Upper lobe of left lung (tissue), 4 donors: ENCODE data around the gene TMEM30A.

Experiments
- CTCF ChIP-seq, 6 experiments: fragments of 450-650 bp in 4 of 6; fragments of 200-600 bp in 2 of 6; sonication (generic) in 2 of 6; IDR thresholded peaks; one replicate each; pipeline ENCODE4 v1.5.1; 2016 to 2019; ENCODE audit warnings: antibody characterized with exemption in 6 of 6
- POLR2A ChIP-seq, 4 donors: fragments of 450-650 bp; IDR thresholded peaks; one replicate each; pipeline ENCODE4 v1.5.1; 2016 to 2017; ENCODE audit warnings: antibody characterized with exemption in 4 of 4, mild to moderate bottlenecking in 2 of 4
- POLR2AphosphoS5 ChIP-seq, 2 donors: sonication (generic); formaldehyde crosslinking; IDR thresholded peaks; one replicate each; pipeline ENCODE4 v1.5.1; 2017; ENCODE audit warnings: antibody characterized with exemption in 2 of 2

- no peak for TF ChIP-seq CTCF (IDR thresholded peaks at IDR 0.05)
- no peak for TF ChIP-seq POLR2A (IDR thresholded peaks at IDR 0.05)
- no peak for TF ChIP-seq POLR2AphosphoS5 (IDR thresholded peaks at IDR 0.05)
Observed at GRCh38 chr6:75262716-75263400, 21.7 kb downstream of the TMEM30A start.
